ENCODE data around the gene TRPM2. TPM values are rescaled to one million over a fixed set of nuclear protein-coding genes. Genes with fewer than 3 reads are reported as not detected.

Gene TRPM2
- total RNA-seq, 3 donors from 2014 or later = 1.5 to 10.3 (median 7.2) TPM

- Histone ChIP-seq H3K4me3 (no peak overlapping the region), H3K36me3 (ENCODE audit: low read depth) (no peaks in the 10 kb centered on the region), H3K4me1 (ENCODE audit: low read depth) (no peaks in the 10 kb centered on the region), H3K9me3 (no peaks in the 10 kb centered on the region)
- TF ChIP-seq CTCF (IDR thresholded peaks at IDR 0.05) = no peak
- intact Hi-C loops (cut with DNase I, micrococcal nuclease) = no loop called here
- ATAC-seq (no peak), DNase-seq (peak in 1 of 3 donors; percentile 15)
Observed at GRCh38 chr21:44418876-44419230, 65.4 kb downstream of the TRPM2 start.

GRCh38 chr21:44419679-44420078, 66.3 kb downstream of the TRPM2 start:
- H3K4me3 ChIP-seq = no peak overlapping the region
- DNase-seq (peak in 1 of 3 donors; percentile 7), ATAC-seq (no peak)
- no peaks in the 10 kb centered on the region for H3K4me1 ChIP-seq (ENCODE audit: low read depth)
- intact Hi-C loops (cut with DNase I, micrococcal nuclease) = no loop called here
- no peak for TF ChIP-seq CTCF (IDR thresholded peaks at IDR 0.05)
- no peaks in the 10 kb centered on the region for H3K36me3 ChIP-seq (ENCODE audit: low read depth)
- no peaks in the 10 kb centered on the region for H3K9me3 ChIP-seq

GRCh38 chr21:44420416-44421205, 67.2 kb downstream of the TRPM2 start:
- no peaks in the 10 kb centered on the region for H3K36me3 ChIP-seq (ENCODE audit: low read depth)
- peak in 2 of 3 donors; percentile 10 to 27 for DNase-seq
- intact Hi-C loops (cut with DNase I, micrococcal nuclease) = no loop called here

GRCh38 chr21:44421901-44422840, 68.8 kb downstream of the TRPM2 start:
- Histone ChIP-seq H3K9me3 (no peaks in the 10 kb centered on the region), H3K4me1 (ENCODE audit: low read depth) (no peaks in the 10 kb centered on the region), H3K4me3 (no peak overlapping the region), H3K36me3 (ENCODE audit: low read depth) (no peaks in the 10 kb centered on the region)
- ATAC-seq = no peak
- no peak for TF ChIP-seq CTCF (IDR thresholded peaks at IDR 0.05)
- DNase-seq = peak in 2 of 3 donors; percentile 8 to 17
- intact Hi-C loops (cut with DNase I, micrococcal nuclease) = no loop called here

More at GRCh38 chr21:44420416-44421205, 67.2 kb downstream of the TRPM2 start:
- no peak for ATAC-seq
- H3K9me3 ChIP-seq = no peaks in the 10 kb centered on the region
- no peaks in the 10 kb centered on the region for H3K4me1 ChIP-seq (ENCODE audit: low read depth)
- no peak overlapping the region for H3K4me3 ChIP-seq
- no peak for TF ChIP-seq CTCF (IDR thresholded peaks at IDR 0.05)

- no peak overlapping the region for H3K4me3 ChIP-seq
- DNase-seq (peak in 1 of 3 donors; percentile 25), ATAC-seq (no peak)
- no peak for TF ChIP-seq CTCF (IDR thresholded peaks at IDR 0.05)
- H3K36me3 ChIP-seq (ENCODE audit: low read depth) = no peaks in the 10 kb centered on the region
- H3K9me3 ChIP-seq = no peaks in the 10 kb centered on the region
- intact Hi-C loops (cut with DNase I, micrococcal nuclease) = no loop called here
- no peaks in the 10 kb centered on the region for H3K4me1 ChIP-seq (ENCODE audit: low read depth)
Observed at GRCh38 chr21:44423312-44423821, 69.9 kb downstream of the TRPM2 start.

Data from mucosa of descending colon (tissue), 3 donors.